Measurements from ENCODE around the gene SFXN3.

Gene SFXN3

GRCh38 chr10:100986952-100987684 is 43.9 kb upstream of the SFXN3 start, which contains the start of the genes MRPL43 and TWNK:
TSS of gene MRPL43 (minus strand) at chr10:100987497. CDS start at chr10:100987443, 54 bp downstream.
TSS of gene TWNK (plus strand) at chr10:100987543. CDS start at chr10:100988211, 668 bp downstream.
- no peak for TF ChIP-seq CTCF (IDR thresholded peaks at IDR 0.05; ENCODE audit: extremely low read depth, missing control alignments)
- DNase-seq (ENCODE audit: low spot score), result peak; percentile 92

DNA sequence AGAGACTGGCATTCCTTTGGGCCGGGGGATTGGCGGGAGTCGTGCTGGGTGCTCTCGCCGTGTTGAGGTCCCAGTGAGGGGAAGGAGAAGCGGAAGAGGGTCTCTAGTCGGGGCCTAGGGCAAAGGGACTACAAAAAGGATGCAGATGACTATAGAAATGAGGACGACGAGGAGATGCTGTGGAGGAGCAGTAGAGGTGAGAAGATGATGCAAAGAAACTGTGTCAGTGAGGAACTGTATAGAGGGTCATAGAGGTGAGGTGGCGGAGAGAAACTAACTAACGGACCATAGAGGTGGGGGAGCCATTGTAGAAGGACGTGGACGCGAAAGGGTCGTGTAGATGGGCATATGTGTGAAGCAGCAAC is 43.4 kb upstream of the SFXN3 start:
- TF ChIP-seq CTCF (IDR thresholded peaks at IDR 0.05; ENCODE audit: extremely low read depth, missing control alignments), result no peak
- no peak for DNase-seq (ENCODE audit: low spot score)

DNA sequence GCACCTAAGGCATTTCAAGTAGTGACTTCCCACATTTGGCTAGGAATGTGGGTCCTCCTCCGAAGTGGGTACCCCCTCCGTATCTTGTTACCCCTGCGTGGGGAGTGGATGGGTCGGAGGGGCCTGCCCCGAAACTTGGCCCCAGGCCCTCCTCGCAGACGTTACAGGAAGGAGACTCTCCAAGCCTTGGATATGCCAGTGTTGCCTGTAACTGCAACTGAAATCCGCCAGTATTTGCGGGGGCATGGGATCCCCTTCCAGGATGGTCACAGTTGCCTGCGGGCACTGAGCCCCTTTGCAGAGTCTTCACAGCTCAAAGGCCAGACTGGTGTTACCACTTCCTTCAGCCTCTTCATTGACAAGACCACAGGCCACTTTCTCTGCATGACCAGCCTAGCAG is 42.9 kb upstream of the SFXN3 start:
- DNase-seq (ENCODE audit: low spot score), result no peak

GRCh38 chr10:100989088-100989487 is 41.9 kb upstream of the SFXN3 start:
- no peak for DNase-seq (ENCODE audit: low spot score)
- no peak for TF ChIP-seq CTCF (IDR thresholded peaks at IDR 0.05; ENCODE audit: extremely low read depth, missing control alignments)

More for the DNA sequence above, 42.9 kb upstream of the SFXN3 start:
- TF ChIP-seq CTCF (IDR thresholded peaks at IDR 0.05; ENCODE audit: extremely low read depth, missing control alignments), result no peak

DNA sequence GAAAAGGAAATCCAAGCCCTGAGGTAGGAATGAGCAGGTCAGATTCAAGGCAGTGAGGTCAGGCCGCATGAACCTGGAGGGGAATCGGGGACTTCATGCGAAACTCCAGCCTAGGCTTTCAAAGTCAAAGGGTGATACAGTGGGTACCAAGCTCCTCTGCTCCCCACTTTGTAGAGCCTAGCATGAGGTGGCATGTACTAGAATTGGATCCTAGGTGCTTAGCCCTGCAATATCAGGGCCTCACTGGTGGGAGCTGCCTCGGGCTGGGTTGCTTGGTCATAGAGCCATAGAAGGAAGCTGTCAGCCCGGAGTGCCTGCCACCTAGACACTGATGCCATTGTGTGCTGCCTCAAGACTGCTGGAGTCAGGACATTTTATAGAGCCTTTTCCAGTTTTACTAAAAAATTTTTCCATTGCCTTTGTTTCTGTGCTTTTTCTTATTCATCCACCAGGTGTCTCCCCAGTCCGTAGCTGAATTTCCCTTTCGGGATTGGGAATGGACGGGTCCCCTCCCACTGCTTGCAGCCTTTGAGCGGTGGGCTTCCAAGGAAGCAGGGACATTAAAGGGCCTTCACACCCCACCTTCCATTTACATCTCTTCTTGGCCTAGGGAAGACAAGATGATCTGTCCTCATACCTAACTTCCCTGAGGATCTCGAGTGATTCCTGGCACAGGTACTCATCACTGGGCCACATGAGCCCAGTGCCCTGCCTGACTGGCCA is 36.9 kb upstream of the SFXN3 start:
- DNase-seq (ENCODE audit: low spot score), result no peak
- no peak for TF ChIP-seq CTCF (IDR thresholded peaks at IDR 0.05; ENCODE audit: extremely low read depth, missing control alignments)

- no peak for DNase-seq (ENCODE audit: low spot score)
- TF ChIP-seq CTCF (IDR thresholded peaks at IDR 0.05; ENCODE audit: extremely low read depth, missing control alignments), result no peak
Measured at GRCh38 chr10:100995181-100995580, 35.9 kb upstream of the SFXN3 start.

- DNase-seq (ENCODE audit: low spot score), result peak; percentile 82
- TF ChIP-seq CTCF (IDR thresholded peaks at IDR 0.05; ENCODE audit: extremely low read depth, missing control alignments), result no peak
Measured at GRCh38 chr10:100996678-100997359, 34.2 kb upstream of the SFXN3 start.
